Measurements from ENCODE around the gene CRYBA1.

The CRYBA1 gene

GRCh38 chr17:29283961-29284360 lies 37.3 kb downstream of the CRYBA1 start:
- no peak for DNase-seq

GRCh38 chr17:29289852-29290251 lies 43.2 kb downstream of the CRYBA1 start:
- no peak for DNase-seq

GRCh38 chr17:29291163-29291752 lies 44.6 kb downstream of the CRYBA1 start:
- DNase-seq = peak; percentile 24

- peak; percentile 71 for DNase-seq
Observed at GRCh38 chr17:29292071-29292991, 45.7 kb downstream of the CRYBA1 start.

- DNase-seq = peak; percentile 66
Observed at GRCh38 chr17:29292992-29293889, 46.6 kb downstream of the CRYBA1 start.

- peak; percentile 99 for DNase-seq
Observed at GRCh38 chr17:29293890-29294579, 47.4 kb downstream of the CRYBA1 start, which contains the start of gene NUFIP2. TSS of gene NUFIP2 (minus strand) at chr17:29294148. CDS start at chr17:29294059, 89 bp downstream.

GRCh38 chr17:29294580-29294900 lies 47.9 kb downstream of the CRYBA1 start:
- DNase-seq = no peak

- no peak for DNase-seq
Observed at GRCh38 chr17:29295420-29295819, 48.8 kb downstream of the CRYBA1 start.

GRCh38 chr17:29299031-29299430 lies 52.4 kb downstream of the CRYBA1 start:
- no peak for DNase-seq

GRCh38 chr17:29303386-29303785 lies 56.7 kb downstream of the CRYBA1 start:
- no peak for DNase-seq

Data from CD4-positive, alpha-beta T cell treated with Interleukin-17A for 4 hours (primary cell).